Retinal pigment epithelial cell (primary cell): Measurements from ENCODE around the gene COX17.
A peak's percentile ranks its signal among the peaks of the same experiment; 100 is the strongest.

Experiments used
- DNase-seq: peaks from one replicate; pipeline ENCODE4 v3.0.0-alpha.2; 2010; ENCODE audit warnings: low read depth
- H3K4me3 ChIP-seq: 2 replicates; pipeline ENCODE4 v1.5.1; 2011; ENCODE audit warnings: mild to moderate bottlenecking, low read length, control low read depth, moderate library complexity
- TF ChIP-seq, protein P1 (sequence below): conservative IDR thresholded peaks from 2 replicates; pipeline ENCODE4 v1.5.1; 2011; ENCODE audit warnings: low read depth, low read length, control low read depth, inconsistent platforms

Gene COX17

DNA sequence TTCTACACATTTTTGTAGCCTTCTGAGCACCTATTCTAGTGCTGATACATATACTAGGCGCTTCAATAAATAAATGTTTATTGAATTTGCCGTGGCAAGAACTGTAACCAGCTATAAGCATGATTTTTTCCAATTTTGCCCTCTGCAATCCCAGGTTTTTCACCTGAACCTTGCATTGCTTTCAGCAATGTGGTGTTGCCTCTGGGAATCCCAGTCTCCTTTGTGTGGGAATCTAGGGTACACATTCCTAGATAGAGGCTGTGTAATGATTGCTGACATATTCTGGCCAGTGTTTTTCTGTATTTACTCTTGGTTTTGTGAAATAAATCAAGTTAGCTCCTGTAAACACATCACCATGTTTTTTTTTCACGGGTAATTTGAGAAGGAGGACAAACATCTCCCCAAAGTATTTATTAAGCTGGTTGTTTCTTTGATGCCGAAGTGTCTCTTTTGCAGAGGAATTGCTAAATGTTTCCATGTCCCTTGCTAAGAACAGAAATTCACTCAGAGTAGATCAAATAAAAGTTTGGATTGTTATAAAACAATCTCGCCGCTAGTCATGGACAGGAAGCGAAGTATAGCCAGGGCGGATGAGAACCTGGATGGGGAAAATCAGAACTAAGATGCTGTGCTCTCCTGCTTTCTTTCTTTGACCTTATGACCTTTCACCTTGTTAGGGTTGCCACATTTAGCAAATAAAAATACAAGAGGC lies 26.8 kb upstream of the COX17 start:
- DNase-seq, result no peak
- TF ChIP-seq, protein P1, sequence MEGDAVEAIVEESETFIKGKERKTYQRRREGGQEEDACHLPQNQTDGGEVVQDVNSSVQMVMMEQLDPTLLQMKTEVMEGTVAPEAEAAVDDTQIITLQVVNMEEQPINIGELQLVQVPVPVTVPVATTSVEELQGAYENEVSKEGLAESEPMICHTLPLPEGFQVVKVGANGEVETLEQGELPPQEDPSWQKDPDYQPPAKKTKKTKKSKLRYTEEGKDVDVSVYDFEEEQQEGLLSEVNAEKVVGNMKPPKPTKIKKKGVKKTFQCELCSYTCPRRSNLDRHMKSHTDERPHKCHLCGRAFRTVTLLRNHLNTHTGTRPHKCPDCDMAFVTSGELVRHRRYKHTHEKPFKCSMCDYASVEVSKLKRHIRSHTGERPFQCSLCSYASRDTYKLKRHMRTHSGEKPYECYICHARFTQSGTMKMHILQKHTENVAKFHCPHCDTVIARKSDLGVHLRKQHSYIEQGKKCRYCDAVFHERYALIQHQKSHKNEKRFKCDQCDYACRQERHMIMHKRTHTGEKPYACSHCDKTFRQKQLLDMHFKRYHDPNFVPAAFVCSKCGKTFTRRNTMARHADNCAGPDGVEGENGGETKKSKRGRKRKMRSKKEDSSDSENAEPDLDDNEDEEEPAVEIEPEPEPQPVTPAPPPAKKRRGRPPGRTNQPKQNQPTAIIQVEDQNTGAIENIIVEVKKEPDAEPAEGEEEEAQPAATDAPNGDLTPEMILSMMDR, result no peak
- no peak overlapping the region for H3K4me3 ChIP-seq

DNA sequence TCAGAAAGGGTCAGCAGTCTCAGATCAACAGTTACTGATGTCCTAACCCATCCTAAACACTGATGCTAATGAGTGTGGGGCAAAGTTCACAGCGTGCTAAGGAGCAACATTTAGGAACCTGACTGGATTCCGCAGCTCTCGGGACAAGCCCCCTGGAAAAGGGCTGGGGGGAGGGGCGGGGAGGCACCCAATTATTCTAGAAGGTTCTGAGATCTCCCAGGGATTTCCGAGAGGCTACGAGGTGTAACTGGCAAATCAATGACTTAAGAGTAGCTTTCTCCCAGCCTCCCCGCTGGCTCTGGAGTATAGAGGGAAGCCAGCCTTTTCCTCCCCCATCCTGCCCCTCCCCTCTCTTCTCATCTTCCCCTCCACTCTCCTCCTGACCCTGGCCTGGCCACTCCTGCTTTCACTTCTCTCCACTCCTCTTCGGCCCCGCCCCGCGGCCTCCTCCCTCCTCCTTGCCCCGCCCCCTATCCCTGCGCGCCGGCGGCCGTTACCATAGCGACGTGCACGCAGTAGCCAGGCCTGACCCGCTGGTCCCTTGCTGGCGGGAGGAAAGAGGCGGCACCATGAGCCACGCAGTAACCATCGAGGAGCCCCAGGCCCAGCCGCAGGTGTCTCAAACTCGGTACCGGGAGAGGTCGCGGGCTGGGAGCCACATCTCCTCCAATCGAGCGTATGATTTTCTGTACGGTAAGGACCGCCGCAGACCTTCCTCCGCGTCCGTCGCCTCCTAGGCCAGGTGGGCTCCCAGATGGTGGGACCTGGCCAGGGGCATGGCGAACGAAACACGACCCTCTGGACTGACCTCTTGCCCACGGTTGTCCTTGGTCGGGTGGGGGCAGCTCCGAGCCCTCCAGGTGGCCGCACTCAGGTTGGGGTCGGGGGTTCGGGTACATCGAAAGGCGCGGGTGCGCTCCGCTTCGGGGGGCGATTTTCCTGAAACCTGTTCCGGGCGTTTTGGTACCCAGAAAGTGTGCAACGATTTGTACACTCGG lies 25.6 kb upstream of the COX17 start, which contains the start of gene CFAP91:
TSS of gene CFAP91 (plus strand) at position 493 of the 998 bp plus-strand sequence. CDS start at position 570, 77 bp downstream.
- peak; percentile 61 for DNase-seq
- TF ChIP-seq, protein P1, result no peak
- H3K4me3 ChIP-seq, result peak within 1 kb of the TSS; percentile 70

DNA sequence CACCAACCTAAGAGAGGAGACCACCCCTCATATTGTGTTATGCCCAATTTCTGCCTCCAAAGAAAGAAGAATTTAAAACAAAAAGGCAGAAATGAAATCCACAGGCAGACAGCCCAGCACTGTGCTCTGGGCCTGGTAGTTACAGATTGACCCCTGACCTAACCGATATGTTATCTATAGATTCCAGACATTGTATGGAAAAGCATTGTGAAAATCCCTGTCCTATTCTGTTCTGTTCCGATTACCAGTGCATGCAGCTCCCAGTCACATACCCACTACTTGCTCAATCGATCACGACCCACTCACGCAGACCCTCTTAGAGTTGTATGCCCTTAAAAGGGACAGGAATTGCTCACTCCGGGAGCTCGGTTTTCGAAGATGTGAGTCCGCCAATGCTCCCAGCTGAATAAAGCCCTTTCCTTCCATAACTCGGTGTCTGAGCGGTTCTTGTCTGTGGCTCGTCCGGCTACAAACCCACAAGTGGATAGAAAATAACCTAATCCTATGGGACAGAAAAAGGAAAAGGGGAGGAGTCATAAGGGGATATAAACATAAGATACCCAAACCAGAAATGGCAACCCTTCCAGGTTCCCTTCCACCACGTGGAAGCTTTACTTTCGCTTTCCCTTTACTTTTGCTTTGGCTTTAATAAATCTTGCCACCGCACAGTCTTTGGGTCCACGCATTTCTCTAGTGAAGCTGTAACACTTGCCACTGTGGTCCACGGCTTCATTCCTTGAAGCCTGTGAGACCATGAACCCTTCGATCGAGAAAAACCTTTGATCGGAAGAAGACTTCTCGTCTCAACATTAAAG lies 23.9 kb upstream of the COX17 start:
- TF ChIP-seq, protein P1, result no peak
- DNase-seq, result no peak
- no peak overlapping the region for H3K4me3 ChIP-seq

DNA sequence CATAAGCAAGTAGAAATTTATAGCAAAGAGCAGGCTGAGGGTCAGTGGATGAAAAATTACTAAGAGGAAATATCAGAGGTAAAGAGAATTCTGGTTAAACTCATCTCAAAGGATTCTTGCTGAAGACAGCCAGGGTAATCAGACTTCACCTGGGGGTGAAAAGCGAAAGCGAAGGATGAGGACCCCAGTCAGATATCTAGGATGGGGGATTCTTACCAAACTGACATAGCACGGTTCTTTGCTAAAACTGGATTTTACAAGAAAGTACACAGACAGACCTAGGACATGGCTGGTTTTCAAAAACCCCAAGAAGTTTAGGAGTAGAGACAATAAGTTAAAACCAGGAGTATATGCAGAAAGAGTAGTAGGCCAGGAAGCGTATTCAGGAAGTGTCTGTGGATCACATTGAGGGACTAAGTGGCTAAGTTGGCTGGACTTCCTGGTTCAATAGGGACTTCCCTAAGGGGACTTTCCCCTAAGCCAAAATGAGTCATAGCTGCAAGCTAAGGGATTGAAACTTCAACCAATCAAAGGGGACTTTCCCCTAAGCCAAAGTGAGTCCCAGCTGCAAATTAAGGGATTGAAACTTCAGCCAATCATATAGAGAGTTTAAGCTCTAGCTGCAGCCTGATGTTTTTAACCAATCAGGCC lies 23.2 kb upstream of the COX17 start:
- TF ChIP-seq, protein P1, result no peak
- no peak for DNase-seq
- H3K4me3 ChIP-seq, result no peak overlapping the region

DNA sequence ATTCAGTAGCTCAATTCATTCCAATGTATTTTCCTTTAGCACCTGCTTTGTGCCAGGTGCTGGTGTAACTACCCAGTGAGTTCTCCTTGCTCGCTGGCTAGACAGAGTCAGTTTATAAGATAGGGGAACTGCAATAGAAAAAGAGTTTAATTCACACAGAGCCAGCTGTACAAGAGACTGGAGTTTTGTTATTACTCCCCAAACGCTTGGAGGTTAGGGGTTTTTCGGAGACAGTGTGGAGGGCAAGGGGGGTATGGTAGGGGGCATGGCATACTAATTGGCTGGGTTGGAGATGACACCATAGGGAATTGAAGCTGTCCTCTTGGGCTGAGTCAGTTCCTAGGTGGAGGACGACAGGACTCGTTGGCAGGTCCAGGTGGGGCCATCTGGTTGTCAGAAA lies 20.2 kb upstream of the COX17 start:
- no peak overlapping the region for H3K4me3 ChIP-seq
- TF ChIP-seq, protein P1, result no peak
- DNase-seq, result no peak

DNA sequence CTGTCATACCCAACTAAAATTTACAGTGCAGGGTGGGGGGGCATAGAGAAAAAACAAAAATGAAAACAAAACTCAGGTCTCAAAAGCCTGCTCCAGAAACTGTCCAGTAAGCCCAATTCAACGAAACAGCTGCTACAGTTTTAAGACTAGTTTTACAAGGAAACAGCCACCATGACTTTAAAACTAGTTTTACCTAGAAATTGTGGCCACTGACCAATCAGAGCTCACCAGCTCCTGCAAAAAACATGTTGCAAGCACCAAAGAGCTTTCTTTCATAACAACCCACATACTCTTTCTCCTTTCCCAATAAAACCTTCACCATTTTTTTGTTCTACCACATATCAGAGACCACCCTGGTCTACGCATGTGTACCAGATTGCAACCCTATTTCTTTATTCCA lies 18.3 kb upstream of the COX17 start:
- DNase-seq, result no peak
- TF ChIP-seq, protein P1, result no peak

More for the DNA sequence above, 18.3 kb upstream of the COX17 start:
- no peak overlapping the region for H3K4me3 ChIP-seq
